ENCODE data around the gene NRG3. TPM values are rescaled to one million over a fixed set of nuclear protein-coding genes. Genes with fewer than 3 reads are reported as not detected.

The NRG3 gene
- total and polyA plus RNA-seq, 12 donors, result 0.46 to 3.8 (median 1.3) TPM

DNA sequence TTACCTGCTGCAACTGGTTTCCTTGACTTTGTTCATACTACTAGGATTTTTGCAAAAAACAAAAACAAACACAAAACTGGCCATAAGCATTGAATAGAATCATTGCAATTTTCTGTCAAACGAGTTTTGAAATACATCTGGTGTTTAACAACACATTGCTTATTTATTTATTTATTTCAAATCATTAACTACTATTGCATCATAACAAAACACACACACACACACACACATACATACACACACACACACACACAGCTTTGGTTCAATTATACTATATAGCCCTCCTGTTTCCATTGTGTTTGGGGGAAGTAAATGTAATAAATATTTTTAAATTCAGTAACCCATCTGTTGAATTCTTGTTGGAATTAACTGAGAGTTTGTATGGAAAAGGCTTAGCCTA is 43.8 kb downstream of the NRG3 start:
- intact Hi-C loops (cut with DNase I), result no loop called here
- DNase-seq, result no peak
- no peak overlapping the region for H3K4me3 ChIP-seq
- H3K36me3 ChIP-seq (replicated peaks in 1 of 2), result no peaks in the 10 kb centered on the region
- H3K4me1 ChIP-seq (replicated peaks in 1 of 2), result no peaks in the 10 kb centered on the region
- WGBS, 4 donors, result 68 to 81% (median 75%) methylated on average over 1 of the region's 1 CpG
- TF ChIP-seq CTCF (IDR thresholded peaks at IDR 0.05), result no peak
- TF ChIP-seq POLR2A (IDR thresholded peaks at IDR 0.05), result no peak
- H3K27ac ChIP-seq, result no peak overlapping the region
- H3K27me3 ChIP-seq, result no peaks in the 10 kb centered on the region
- H3K9me3 ChIP-seq (replicated peaks in 1 of 3), result no peaks in the 10 kb centered on the region

DNA sequence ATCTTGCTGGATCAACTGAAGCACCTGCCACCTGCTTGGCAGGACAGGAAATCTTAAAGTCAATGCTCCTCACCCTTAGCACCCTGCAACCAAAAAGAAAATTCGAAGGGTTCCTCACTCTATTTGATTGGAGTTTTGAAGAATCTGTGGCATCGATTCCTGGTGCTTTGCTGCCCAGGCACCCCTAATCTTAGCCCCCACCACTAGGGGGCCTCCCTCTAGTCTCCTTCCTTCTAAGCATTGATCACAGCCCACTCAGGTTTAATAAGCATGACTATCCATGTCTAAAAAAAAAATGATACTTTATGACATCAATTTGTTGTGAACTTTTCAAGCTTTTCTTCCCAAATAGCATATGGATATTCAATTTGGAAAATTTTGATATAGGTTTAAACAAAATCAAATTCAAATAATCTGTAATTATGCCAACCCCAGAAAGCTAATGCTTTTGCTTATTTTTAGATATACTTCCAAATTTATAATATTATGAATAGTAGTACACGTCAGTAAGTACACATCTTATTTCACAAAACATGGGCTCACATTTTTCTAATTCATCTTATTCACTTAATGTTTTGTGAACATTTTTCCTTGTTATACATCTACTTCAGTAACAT is 45.3 kb downstream of the NRG3 start:
- WGBS, 4 donors, result 65 to 79% (median 70%) methylated on average over 3 of the region's 3 CpGs
- no peaks in the 10 kb centered on the region for H3K36me3 ChIP-seq (replicated peaks in 1 of 2)
- intact Hi-C loops (cut with DNase I), result no loop called here
- H3K4me3 ChIP-seq, result no peak overlapping the region
- DNase-seq, result no peak
- TF ChIP-seq POLR2A (IDR thresholded peaks at IDR 0.05) (no peak), CTCF (IDR thresholded peaks at IDR 0.05) (no peak)
- no peaks in the 10 kb centered on the region for H3K9me3 ChIP-seq (replicated peaks in 1 of 3)
- no peaks in the 10 kb centered on the region for H3K27me3 ChIP-seq
- H3K27ac ChIP-seq, result no peak overlapping the region
- H3K4me1 ChIP-seq (replicated peaks in 1 of 2), result no peaks in the 10 kb centered on the region

DNA sequence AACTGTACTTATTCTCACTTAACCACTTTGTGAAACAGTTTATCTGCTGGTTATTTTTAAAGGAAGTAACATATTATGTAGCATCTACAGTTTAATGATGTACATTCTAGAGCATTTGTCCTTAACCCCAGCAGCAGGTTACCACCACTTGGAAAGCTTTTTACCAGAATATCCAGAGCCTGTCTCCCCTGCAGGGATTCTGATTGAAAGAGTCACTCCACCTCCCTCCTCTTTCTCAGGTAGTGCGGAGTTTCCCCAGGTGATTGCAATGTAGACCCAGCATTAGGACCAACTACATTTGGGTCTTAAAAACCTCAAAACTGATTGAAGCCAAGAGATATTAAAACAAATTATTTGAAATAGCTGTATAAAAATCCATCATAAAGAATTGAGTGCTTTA is 53.1 kb downstream of the NRG3 start:
- Histone ChIP-seq H3K36me3 (replicated peaks in 1 of 2) (no peaks in the 10 kb centered on the region), H3K9me3 (replicated peaks in 1 of 3) (no peaks in the 10 kb centered on the region), H3K27ac (no peak overlapping the region), H3K27me3 (no peaks in the 10 kb centered on the region), H3K4me3 (no peak overlapping the region), H3K4me1 (replicated peaks in 1 of 2) (no peaks in the 10 kb centered on the region)
- TF ChIP-seq POLR2A (IDR thresholded peaks at IDR 0.05) (no peak), CTCF (IDR thresholded peaks at IDR 0.05) (no peak)
- intact Hi-C loops (cut with DNase I), result no loop called here
- no peak for DNase-seq
- 94 to 100% (median 99%) methylated on average over 1 of the region's 1 CpG for WGBS, 4 donors

DNA sequence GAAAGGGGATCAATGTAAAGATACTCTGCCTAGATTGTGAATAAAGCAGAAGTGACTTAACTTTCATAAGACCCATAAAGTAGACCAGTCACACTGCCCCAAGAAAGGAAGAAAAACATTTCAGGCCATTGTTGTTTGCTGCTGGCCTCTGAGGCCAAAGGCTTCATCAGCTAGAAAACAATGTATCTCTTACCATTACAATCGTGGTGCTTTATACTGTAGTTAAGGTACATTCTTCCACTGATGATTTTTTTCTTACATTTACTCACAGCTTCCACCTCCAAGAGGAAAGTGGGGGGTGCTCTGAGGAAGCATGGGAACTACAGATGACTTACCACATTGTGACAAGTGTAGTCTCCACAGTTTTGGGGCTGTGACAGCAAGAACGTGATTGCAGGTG is 68.6 kb downstream of the NRG3 start:
- DNase-seq, result no peak
- intact Hi-C loops (cut with DNase I), result no loop called here
- WGBS, 4 donors, result 57 to 80% (median 74%) methylated on average over 2 of the region's 2 CpGs

More for the DNA sequence above, 68.6 kb downstream of the NRG3 start:
- Histone ChIP-seq H3K27ac (no peak overlapping the region), H3K36me3 (replicated peaks in 1 of 2) (no peaks in the 10 kb centered on the region), H3K4me1 (replicated peaks in 1 of 2) (no peaks in the 10 kb centered on the region), H3K4me3 (no peak overlapping the region), H3K27me3 (no peaks in the 10 kb centered on the region), H3K9me3 (replicated peaks in 1 of 3) (no peaks in the 10 kb centered on the region)
- TF ChIP-seq POLR2A (IDR thresholded peaks at IDR 0.05), result no peak
- TF ChIP-seq CTCF (IDR thresholded peaks at IDR 0.05), result no peak
